ENCODE results near the gene SS18.

DNA sequence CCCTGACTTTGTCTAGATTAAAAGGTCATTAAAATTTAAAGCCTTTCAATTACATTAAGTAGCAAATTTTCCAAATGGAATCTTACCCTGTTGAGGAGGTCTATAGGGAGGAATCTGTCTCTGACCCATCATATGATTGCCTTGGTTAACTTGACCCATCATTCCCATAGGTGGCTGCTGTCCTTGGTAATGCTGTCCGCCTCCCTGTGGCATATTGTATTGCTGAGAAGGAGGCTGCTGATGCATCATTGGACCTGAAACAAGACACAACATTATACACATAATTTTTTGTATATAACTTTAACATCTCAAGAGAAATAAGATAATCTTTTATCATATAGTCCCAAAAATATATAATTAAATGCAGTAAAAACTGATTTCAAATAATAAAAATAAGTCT, 51.2 kb downstream of the SS18 start:
- TF ChIP-seq, protein P1, sequence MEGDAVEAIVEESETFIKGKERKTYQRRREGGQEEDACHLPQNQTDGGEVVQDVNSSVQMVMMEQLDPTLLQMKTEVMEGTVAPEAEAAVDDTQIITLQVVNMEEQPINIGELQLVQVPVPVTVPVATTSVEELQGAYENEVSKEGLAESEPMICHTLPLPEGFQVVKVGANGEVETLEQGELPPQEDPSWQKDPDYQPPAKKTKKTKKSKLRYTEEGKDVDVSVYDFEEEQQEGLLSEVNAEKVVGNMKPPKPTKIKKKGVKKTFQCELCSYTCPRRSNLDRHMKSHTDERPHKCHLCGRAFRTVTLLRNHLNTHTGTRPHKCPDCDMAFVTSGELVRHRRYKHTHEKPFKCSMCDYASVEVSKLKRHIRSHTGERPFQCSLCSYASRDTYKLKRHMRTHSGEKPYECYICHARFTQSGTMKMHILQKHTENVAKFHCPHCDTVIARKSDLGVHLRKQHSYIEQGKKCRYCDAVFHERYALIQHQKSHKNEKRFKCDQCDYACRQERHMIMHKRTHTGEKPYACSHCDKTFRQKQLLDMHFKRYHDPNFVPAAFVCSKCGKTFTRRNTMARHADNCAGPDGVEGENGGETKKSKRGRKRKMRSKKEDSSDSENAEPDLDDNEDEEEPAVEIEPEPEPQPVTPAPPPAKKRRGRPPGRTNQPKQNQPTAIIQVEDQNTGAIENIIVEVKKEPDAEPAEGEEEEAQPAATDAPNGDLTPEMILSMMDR (conservative IDR thresholded peaks at IDR 0.05; ENCODE audit: low read length) = no peak
- no peak for TF ChIP-seq EZH2phosphoT487 (IDR thresholded peaks at IDR 0.05; ENCODE audit: borderline replicate concordance)

Data from Loucy (cell line).